Rectal smooth muscle tissue (tissue), 1 donor: Measurements from ENCODE around the gene DLG1.

Experiments
- H3K27ac ChIP-seq: one replicate; pipeline ENCODE4 v1.7.0; 2013; ENCODE audit warnings: low read depth, low read length, inconsistent platforms
- H3K27me3 ChIP-seq: one replicate; pipeline ENCODE4 v1.7.0; 2013; ENCODE audit warnings: low read length; ENCODE audit not compliant: control insufficient read depth, insufficient read depth
- H3K36me3 ChIP-seq: one replicate; pipeline ENCODE4 v1.7.0; 2013; ENCODE audit warnings: low read length; ENCODE audit not compliant: control insufficient read depth, insufficient read depth
- H3K4me1 ChIP-seq: one replicate; pipeline ENCODE4 v1.7.0; 2013; ENCODE audit warnings: low read length; ENCODE audit not compliant: control insufficient read depth, insufficient read depth
- H3K4me3 ChIP-seq: one replicate; pipeline ENCODE4 v1.7.0; 2013; ENCODE audit warnings: low read length
- H3K9ac ChIP-seq: one replicate; pipeline ENCODE4 v1.7.0; 2013; ENCODE audit warnings: low read length

Gene DLG1

GRCh38 chr3:197335428-197336132 is 37.2 kb upstream of the DLG1 start:
- Histone ChIP-seq H3K4me1 (no peaks in the 10 kb centered on the region), H3K4me3 (no peak overlapping the region), H3K9ac (no peak overlapping the region), H3K27me3 (no peaks in the 10 kb centered on the region), H3K36me3 (no peaks in the 10 kb centered on the region), H3K27ac (no peak overlapping the region)

GRCh38 chr3:197333901-197334639 is 35.7 kb upstream of the DLG1 start:
- Histone ChIP-seq H3K4me1 (no peaks in the 10 kb centered on the region), H3K9ac (no peak overlapping the region), H3K4me3 (no peak overlapping the region), H3K27ac (no peak overlapping the region), H3K36me3 (no peaks in the 10 kb centered on the region), H3K27me3 (no peaks in the 10 kb centered on the region)

GRCh38 chr3:197331131-197331530 is 32.7 kb upstream of the DLG1 start:
- Histone ChIP-seq H3K4me1 (no peaks in the 10 kb centered on the region), H3K4me3 (no peak overlapping the region), H3K36me3 (no peaks in the 10 kb centered on the region), H3K27me3 (no peaks in the 10 kb centered on the region), H3K27ac (no peak overlapping the region), H3K9ac (no peak overlapping the region)

GRCh38 chr3:197329382-197329781 is 31.0 kb upstream of the DLG1 start:
- H3K27ac ChIP-seq, result no peak overlapping the region
- no peak overlapping the region for H3K9ac ChIP-seq
- no peaks in the 10 kb centered on the region for H3K27me3 ChIP-seq
- no peak overlapping the region for H3K4me3 ChIP-seq
- H3K4me1 ChIP-seq, result no peaks in the 10 kb centered on the region
- H3K36me3 ChIP-seq, result no peaks in the 10 kb centered on the region

- H3K9ac ChIP-seq, result no peak overlapping the region
- no peak overlapping the region for H3K4me3 ChIP-seq
- H3K27me3 ChIP-seq, result no peaks in the 10 kb centered on the region
- no peaks in the 10 kb centered on the region for H3K36me3 ChIP-seq
- no peak overlapping the region for H3K27ac ChIP-seq
- no peaks in the 10 kb centered on the region for H3K4me1 ChIP-seq
Measured at GRCh38 chr3:197328198-197328597, 29.8 kb upstream of the DLG1 start.

- H3K27ac ChIP-seq, result no peak overlapping the region
- H3K36me3 ChIP-seq, result no peaks in the 10 kb centered on the region
- H3K4me1 ChIP-seq, result no peaks in the 10 kb centered on the region
Measured at GRCh38 chr3:197327701-197328100, 29.3 kb upstream of the DLG1 start.

GRCh38 chr3:197325773-197326172 is 27.4 kb upstream of the DLG1 start:
- Histone ChIP-seq H3K4me3 (no peak overlapping the region), H3K9ac (no peak overlapping the region), H3K27ac (no peak overlapping the region), H3K36me3 (no peaks in the 10 kb centered on the region), H3K4me1 (no peaks in the 10 kb centered on the region), H3K27me3 (no peaks in the 10 kb centered on the region)

More at GRCh38 chr3:197327701-197328100, 29.3 kb upstream of the DLG1 start:
- no peak overlapping the region for H3K9ac ChIP-seq
- H3K27me3 ChIP-seq, result no peaks in the 10 kb centered on the region
- no peak overlapping the region for H3K4me3 ChIP-seq

- Histone ChIP-seq H3K36me3 (no peaks in the 10 kb centered on the region), H3K9ac (no peak overlapping the region), H3K4me1 (no peaks in the 10 kb centered on the region), H3K4me3 (no peak overlapping the region), H3K27me3 (no peaks in the 10 kb centered on the region), H3K27ac (no peak overlapping the region)
Measured at GRCh38 chr3:197322149-197322548, 23.7 kb upstream of the DLG1 start.

GRCh38 chr3:197320582-197320981 is 22.2 kb upstream of the DLG1 start:
- H3K27ac ChIP-seq, result no peak overlapping the region

GRCh38 chr3:197317250-197317963 is 19.0 kb upstream of the DLG1 start:
- Histone ChIP-seq H3K9ac (no peak overlapping the region), H3K27me3 (no peaks in the 10 kb centered on the region), H3K36me3 (no peaks in the 10 kb centered on the region), H3K4me3 (no peak overlapping the region), H3K4me1 (no peaks in the 10 kb centered on the region), H3K27ac (no peak overlapping the region)

More at GRCh38 chr3:197320582-197320981, 22.2 kb upstream of the DLG1 start:
- Histone ChIP-seq H3K4me3 (no peak overlapping the region), H3K36me3 (no peaks in the 10 kb centered on the region), H3K27me3 (no peaks in the 10 kb centered on the region), H3K9ac (no peak overlapping the region), H3K4me1 (no peaks in the 10 kb centered on the region)

GRCh38 chr3:197312431-197312830 is 14.0 kb upstream of the DLG1 start:
- Histone ChIP-seq H3K27ac (no peak overlapping the region), H3K9ac (no peak overlapping the region), H3K4me1 (no peaks in the 10 kb centered on the region), H3K27me3 (no peaks in the 10 kb centered on the region), H3K36me3 (no peaks in the 10 kb centered on the region), H3K4me3 (no peak overlapping the region)

GRCh38 chr3:197311591-197311990 is 13.2 kb upstream of the DLG1 start:
- Histone ChIP-seq H3K4me1 (no peaks in the 10 kb centered on the region), H3K4me3 (no peak overlapping the region), H3K27ac (no peak overlapping the region), H3K36me3 (no peaks in the 10 kb centered on the region), H3K9ac (no peak overlapping the region), H3K27me3 (no peaks in the 10 kb centered on the region)
